Neural progenitor cell (in vitro differentiated cells): ENCODE data around the gene CCDC124. TPM values are rescaled to one million over a fixed set of nuclear protein-coding genes. Genes with fewer than 3 reads are reported as not detected.
"Not testable (repeated sequence)": the region's sequence is repeated elsewhere in the genome, so short reads cannot be mapped to it uniquely, and the experiment has no call there.

Experiments used
- DNase-seq: peaks from one replicate; pipeline ENCODE4 v3.0.0-alpha.2; 2016; ENCODE audit warnings: low spot score
- H2AFZ ChIP-seq: fragments of 200-600 bp; sonication (generic); replicated peaks from 2 replicates; pipeline ENCODE4 v1.6.1; 2016; ENCODE audit warnings: antibody characterized with exemption
- H3F3A ChIP-seq: fragments of 200-600 bp; sonication (generic); 2 replicates; pipeline ENCODE4 v1.6.1; 2016; ENCODE audit warnings: antibody characterized with exemption, low read depth
- H3K27ac ChIP-seq: fragments of 200-600 bp; sonication (generic); 2 replicates; pipeline ENCODE4 v1.5.1; 2016; ENCODE audit warnings: mild to moderate bottlenecking
- H3K27me3 ChIP-seq: fragments of 200-600 bp; sonication (generic); 2 replicates; pipeline ENCODE4 v1.6.1; 2016; ENCODE audit warnings: mild to moderate bottlenecking, moderate library complexity
- H3K36me3 ChIP-seq: fragments of 200-600 bp; sonication (generic); 2 replicates; pipeline ENCODE4 v1.5.1; 2016
- H3K4me1 ChIP-seq: fragments of 200-600 bp; sonication (generic); 2 replicates; pipeline ENCODE4 v1.6.1; 2016; ENCODE audit warnings: mixed run types
- H3K4me2 ChIP-seq: fragments of 200-600 bp; sonication (generic); 2 replicates; pipeline ENCODE4 v1.6.1; 2016
- H3K4me3 ChIP-seq: fragments of 200-600 bp; sonication (generic); 2 replicates; pipeline ENCODE4 v1.5.1; 2016
- H3K79me2 ChIP-seq: fragments of 200-600 bp; sonication (generic); 2 replicates; pipeline ENCODE4 v1.6.1; 2016; ENCODE audit warnings: low read depth
- H3K9ac ChIP-seq: fragments of 200-600 bp; sonication (generic); 2 replicates; pipeline ENCODE4 v1.6.1; 2016
- H3K9me3 ChIP-seq: fragments of 200-600 bp; sonication (generic); 2 replicates; pipeline ENCODE4 v1.5.1; 2016; ENCODE audit warnings: low read depth
- H4K20me1 ChIP-seq: fragments of 200-600 bp; sonication (generic); 2 replicates; pipeline ENCODE4 v1.6.1; 2016; ENCODE audit warnings: low read depth
- H3K27ac Mint-ChIP-seq: 3 replicates; pipeline ENCODE4 v1.8.0; 2021; ENCODE audit warnings: mixed read lengths
- H3K27me3 Mint-ChIP-seq: 2 replicates; pipeline ENCODE4 v1.8.0; 2022; ENCODE audit warnings: low read depth, mild to moderate bottlenecking, inconsistent platforms, moderate library complexity, mixed read lengths; ENCODE audit not compliant: insufficient read depth
- H3K36me3 Mint-ChIP-seq: 3 replicates; pipeline ENCODE4 v1.8.0; 2021; ENCODE audit warnings: mixed read lengths
- H3K4me1 Mint-ChIP-seq: 3 replicates; pipeline ENCODE4 v1.8.0; 2021; ENCODE audit warnings: mixed read lengths
- H3K4me3 Mint-ChIP-seq: 3 replicates; pipeline ENCODE4 v1.8.0; 2021; ENCODE audit warnings: mild to moderate bottlenecking, moderate library complexity, mixed read lengths
- H3K9me3 Mint-ChIP-seq: 3 replicates; pipeline ENCODE4 v1.8.0; 2020; ENCODE audit warnings: mixed read lengths
- EZH2 ChIP-seq: fragments of 200-600 bp; sonication (generic); IDR thresholded peaks from 2 replicates; pipeline ENCODE4 v1.6.1; 2017; ENCODE audit warnings: antibody characterized with exemption, mild to moderate bottlenecking, moderate library complexity
- EZH2phosphoT487 ChIP-seq: fragments of 200-600 bp; sonication (generic); IDR thresholded peaks from 2 replicates; pipeline ENCODE4 v1.6.1; 2017; ENCODE audit warnings: antibody characterized with exemption
- total RNA-seq: library from RNA; depleted of rRNA; stranded (reverse); fragments of >200 nt; gene quantifications from 2 replicates; pipeline ENCODE4 v1.2.3, GENCODE V29; 2015; ENCODE audit warnings: low replicate concordance
- TF ChIP-seq, protein P1 (sequence below): fragments of 200-600 bp; sonication (generic); IDR thresholded peaks from 2 replicates; pipeline ENCODE4 v1.5.1; 2017; ENCODE audit warnings: antibody characterized with exemption, mild to moderate bottlenecking

CCDC124 gene, protein sequence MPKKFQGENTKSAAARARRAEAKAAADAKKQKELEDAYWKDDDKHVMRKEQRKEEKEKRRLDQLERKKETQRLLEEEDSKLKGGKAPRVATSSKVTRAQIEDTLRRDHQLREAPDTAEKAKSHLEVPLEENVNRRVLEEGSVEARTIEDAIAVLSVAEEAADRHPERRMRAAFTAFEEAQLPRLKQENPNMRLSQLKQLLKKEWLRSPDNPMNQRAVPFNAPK
- total RNA-seq = 23.3 and 54.9 TPM in 2 replicates

GRCh38 chr19:17932485-17933338 is at the start of gene CCDC124:
CCDC124 (plus strand) TSS chr19:17933015; CDS start chr19:17936421, 3,406 bp downstream.
- H3K27ac ChIP-seq = peak within 1 kb of the TSS; percentile 82
- H3K27me3 ChIP-seq = no peaks in the 10 kb centered on the region
- peak within 1 kb of the TSS; percentile 66 for H3K9ac ChIP-seq
- TF ChIP-seq EZH2phosphoT487 = no peak
- TF ChIP-seq, protein P1, sequence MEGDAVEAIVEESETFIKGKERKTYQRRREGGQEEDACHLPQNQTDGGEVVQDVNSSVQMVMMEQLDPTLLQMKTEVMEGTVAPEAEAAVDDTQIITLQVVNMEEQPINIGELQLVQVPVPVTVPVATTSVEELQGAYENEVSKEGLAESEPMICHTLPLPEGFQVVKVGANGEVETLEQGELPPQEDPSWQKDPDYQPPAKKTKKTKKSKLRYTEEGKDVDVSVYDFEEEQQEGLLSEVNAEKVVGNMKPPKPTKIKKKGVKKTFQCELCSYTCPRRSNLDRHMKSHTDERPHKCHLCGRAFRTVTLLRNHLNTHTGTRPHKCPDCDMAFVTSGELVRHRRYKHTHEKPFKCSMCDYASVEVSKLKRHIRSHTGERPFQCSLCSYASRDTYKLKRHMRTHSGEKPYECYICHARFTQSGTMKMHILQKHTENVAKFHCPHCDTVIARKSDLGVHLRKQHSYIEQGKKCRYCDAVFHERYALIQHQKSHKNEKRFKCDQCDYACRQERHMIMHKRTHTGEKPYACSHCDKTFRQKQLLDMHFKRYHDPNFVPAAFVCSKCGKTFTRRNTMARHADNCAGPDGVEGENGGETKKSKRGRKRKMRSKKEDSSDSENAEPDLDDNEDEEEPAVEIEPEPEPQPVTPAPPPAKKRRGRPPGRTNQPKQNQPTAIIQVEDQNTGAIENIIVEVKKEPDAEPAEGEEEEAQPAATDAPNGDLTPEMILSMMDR = peak; percentile 96
- Mint-ChIP-seq H3K27ac (peak within 1 kb of the TSS; percentile 99), H3K27me3 (peaks cover 16% of the 10 kb centered on the region), H3K36me3 (no peaks in the 10 kb centered on the region), H3K4me3 (peak within 1 kb of the TSS; percentile 93), H3K4me1 (peaks cover 13% of the 10 kb centered on the region), H3K9me3 (no peaks in the 10 kb centered on the region)
- peaks cover 22% of the 10 kb centered on the region for H3K79me2 ChIP-seq
- peak within 1 kb of the TSS; percentile 83 for H3K4me3 ChIP-seq
- peak; percentile 97 for DNase-seq
- H3K4me2 ChIP-seq = peak within 1 kb of the TSS; percentile 82
- H3F3A ChIP-seq = peaks cover 13% of the 10 kb centered on the region
- H4K20me1 ChIP-seq = no peaks in the 10 kb centered on the region
- H3K9me3 ChIP-seq = no peaks in the 10 kb centered on the region
- H2AFZ ChIP-seq = peak within 1 kb of the TSS; percentile 99
- peaks cover 8% of the 10 kb centered on the region for H3K4me1 ChIP-seq
- no peaks in the 10 kb centered on the region for H3K36me3 ChIP-seq

DNA sequence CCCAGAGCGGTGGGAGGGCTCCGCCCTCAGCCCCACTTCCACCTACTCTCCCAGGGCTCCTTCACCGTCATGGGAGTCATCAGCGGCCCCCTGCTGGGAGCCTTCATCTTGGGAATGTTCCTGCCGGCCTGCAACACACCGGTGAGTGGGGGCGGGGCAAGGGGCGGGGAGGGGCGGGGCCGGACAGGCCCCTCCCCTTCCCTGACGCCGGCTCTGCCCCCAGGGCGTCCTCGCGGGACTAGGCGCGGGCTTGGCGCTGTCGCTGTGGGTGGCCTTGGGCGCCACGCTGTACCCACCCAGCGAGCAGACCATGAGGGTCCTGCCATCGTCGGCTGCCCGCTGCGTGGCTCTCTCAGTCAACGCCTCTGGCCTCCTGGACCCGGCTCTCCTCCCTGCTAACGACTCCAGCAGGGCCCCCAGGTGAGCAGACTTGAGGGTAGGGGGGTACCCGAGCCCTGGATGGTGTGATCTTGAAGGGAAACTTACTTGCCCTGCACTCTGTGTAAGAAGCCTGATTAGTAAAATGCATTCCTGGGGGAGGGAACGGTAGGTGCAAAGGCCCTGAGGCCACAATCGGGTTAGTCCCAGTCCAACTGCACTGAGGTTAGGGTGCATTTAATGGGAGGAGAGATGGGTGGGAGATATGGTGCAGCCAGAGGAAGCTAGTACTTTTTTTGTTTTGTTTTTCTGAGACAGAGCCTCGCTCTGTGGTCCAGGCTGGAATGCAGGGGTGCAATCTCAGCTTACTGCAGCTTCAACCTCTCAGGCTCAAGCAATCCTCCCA is 49.0 kb upstream of the CCDC124 start:
- no peak for DNase-seq
- H3K4me3 ChIP-seq = no peak overlapping the region
- H3K27ac Mint-ChIP-seq = no peak overlapping the region
- H3K4me1 ChIP-seq = no peaks in the 10 kb centered on the region
- no peak overlapping the region for H3K4me3 Mint-ChIP-seq
- no peaks in the 10 kb centered on the region for H3K36me3 ChIP-seq
- H3K4me2 ChIP-seq = no peak overlapping the region
- H3K36me3 Mint-ChIP-seq = no peaks in the 10 kb centered on the region
- H3K27me3 Mint-ChIP-seq = peaks cover 14% of the 10 kb centered on the region
- no peaks in the 10 kb centered on the region for H3F3A ChIP-seq
- no peaks in the 10 kb centered on the region for H4K20me1 ChIP-seq
- H3K9me3 ChIP-seq = no peaks in the 10 kb centered on the region
- no peak overlapping the region for H3K27ac ChIP-seq
- no peak overlapping the region for H3K9ac ChIP-seq
- no peak overlapping the region for H2AFZ ChIP-seq
- H3K9me3 Mint-ChIP-seq = no peaks in the 10 kb centered on the region
- TF ChIP-seq, protein P1 = no peak
- TF ChIP-seq EZH2 = no peak
- no peak for TF ChIP-seq EZH2phosphoT487
- no peaks in the 10 kb centered on the region for H3K4me1 Mint-ChIP-seq
- H3K27me3 ChIP-seq = no peaks in the 10 kb centered on the region
- no peaks in the 10 kb centered on the region for H3K79me2 ChIP-seq

GRCh38 chr19:17886515-17886914 is 46.3 kb upstream of the CCDC124 start:
- Mint-ChIP-seq H3K27ac (no peak overlapping the region), H3K36me3 (no peaks in the 10 kb centered on the region), H3K9me3 (no peaks in the 10 kb centered on the region), H3K4me1 (no peaks in the 10 kb centered on the region), H3K27me3 (peaks cover 13% of the 10 kb centered on the region), H3K4me3 (no peak overlapping the region)
- no peak overlapping the region for H2AFZ ChIP-seq
- H3K79me2 ChIP-seq = no peaks in the 10 kb centered on the region
- H3K4me1 ChIP-seq = no peaks in the 10 kb centered on the region
- H4K20me1 ChIP-seq = peaks cover 6% of the 10 kb centered on the region
- H3K4me2 ChIP-seq = no peak overlapping the region
- DNase-seq = no peak
- H3K27ac ChIP-seq = no peak overlapping the region
- no peak overlapping the region for H3K9ac ChIP-seq
- H3K9me3 ChIP-seq = no peaks in the 10 kb centered on the region
- H3K4me3 ChIP-seq = no peak overlapping the region
- H3K27me3 ChIP-seq = no peaks in the 10 kb centered on the region
- TF ChIP-seq EZH2 (no peak), EZH2phosphoT487 (no peak)
- TF ChIP-seq, protein P1 = no peak
- H3F3A ChIP-seq = peaks cover 3% of the 10 kb centered on the region
- no peaks in the 10 kb centered on the region for H3K36me3 ChIP-seq

GRCh38 chr19:17887221-17887620 is 45.6 kb upstream of the CCDC124 start:
- not testable (repeated sequence) for H3K36me3 Mint-ChIP-seq, H3K4me3 ChIP-seq, H4K20me1 ChIP-seq, H3K9me3 ChIP-seq, H3K4me1 Mint-ChIP-seq, H2AFZ ChIP-seq, H3K4me1 ChIP-seq, H3K4me2 ChIP-seq, H3K27ac Mint-ChIP-seq, H3K9me3 Mint-ChIP-seq, DNase-seq, H3K4me3 Mint-ChIP-seq, H3K36me3 ChIP-seq, H3K9ac ChIP-seq, H3K27me3 ChIP-seq, H3K79me2 ChIP-seq, H3K27ac ChIP-seq, H3F3A ChIP-seq
- peaks cover 16% of the 10 kb centered on the region for H3K27me3 Mint-ChIP-seq
